WTC11 (cell line): Measurements from ENCODE around the gene DLAT. TPM values are rescaled to one million over a fixed set of nuclear protein-coding genes. Genes with fewer than 3 reads are reported as not detected.

Experiments used
- ATAC-seq: fragments of 200-7000 bp; cut with Tn5 transposase; 2 replicates; pipeline ENCODE4 v1.10.0; 2021; ENCODE audit warnings: mild to moderate bottlenecking, moderate library complexity
- CTCF ChIA-PET: fragments of 300-600 bp; sonication (Branson Sonifier 250); formaldehyde crosslinking; loops from one replicate; lab custom pipeline; 2021; ENCODE audit warnings: antibody characterized with exemption; lab: Charles Lee
- POLR2A ChIA-PET: fragments of 350-600 bp; sonication (Branson Sonifier 250); formaldehyde crosslinking; loops from one replicate; lab custom pipeline; 2021; ENCODE audit warnings: antibody characterized with exemption; lab: Charles Lee
- DNase-seq: peaks from one replicate; pipeline ENCODE4 v3.0.0; 2021; ENCODE audit warnings: low spot score
- H3K27ac Mint-ChIP-seq: 2 replicates; pipeline ENCODE4 v1.8.0; 2021; ENCODE audit warnings: mixed read lengths
- H3K27me3 Mint-ChIP-seq: 2 replicates; pipeline ENCODE4 v1.8.0; 2021; ENCODE audit warnings: low read depth, mild to moderate bottlenecking, moderate library complexity, mixed read lengths
- H3K36me3 Mint-ChIP-seq: 2 replicates; pipeline ENCODE4 v1.8.0; 2021; ENCODE audit warnings: mixed read lengths
- H3K4me1 Mint-ChIP-seq: 2 replicates; pipeline ENCODE4 v1.8.0; 2022; ENCODE audit warnings: mixed read lengths
- H3K4me3 Mint-ChIP-seq: 2 replicates; pipeline ENCODE4 v1.8.0; 2021; ENCODE audit warnings: mild to moderate bottlenecking, moderate library complexity, mixed read lengths
- H3K9me3 Mint-ChIP-seq: 2 replicates; pipeline ENCODE4 v1.8.0; 2021; ENCODE audit warnings: mixed read lengths
- CTCF ChIP-seq: fragments of 200-600 bp; IDR thresholded peaks from 2 replicates; pipeline ENCODE4 v1.8.0; 2022; ENCODE audit warnings: antibody characterized with exemption
- E2F1 ChIP-seq: sonication (generic); formaldehyde crosslinking; IDR thresholded peaks from 2 replicates; pipeline ENCODE4 v1.8.0; 2022; ENCODE audit warnings: mild to moderate bottlenecking, missing genetic modification reagents
- E2F4 ChIP-seq: sonication (generic); formaldehyde crosslinking; IDR thresholded peaks from 2 replicates; pipeline ENCODE4 v1.8.1; 2022; ENCODE audit warnings: low read depth, mild to moderate bottlenecking, moderate library complexity, missing genetic modification reagents, borderline replicate concordance
- E2F5 ChIP-seq: sonication (generic); formaldehyde crosslinking; IDR thresholded peaks from 2 replicates; pipeline ENCODE4 v1.8.1; 2022; ENCODE audit warnings: mild to moderate bottlenecking, moderate library complexity, missing genetic modification reagents
- ETV6 ChIP-seq: sonication (generic); formaldehyde crosslinking; IDR thresholded peaks from 2 replicates; pipeline ENCODE4 v1.8.1; 2022; ENCODE audit warnings: mild to moderate bottlenecking, missing genetic modification reagents
- FOXK1 ChIP-seq: sonication (generic); formaldehyde crosslinking; IDR thresholded peaks from 2 replicates; pipeline ENCODE4 v1.8.0; 2022; ENCODE audit warnings: mild to moderate bottlenecking, moderate library complexity, missing genetic modification reagents
- FOXP1 ChIP-seq: sonication (generic); formaldehyde crosslinking; IDR thresholded peaks from 2 replicates; pipeline ENCODE4 v1.8.0; 2022; ENCODE audit warnings: missing genetic modification reagents, mild to moderate bottlenecking, moderate library complexity, borderline replicate concordance
- GRHL2 ChIP-seq: fragments of 250-450 bp; sonication (Bioruptor Pico); IDR thresholded peaks from 2 replicates; pipeline ENCODE4 v1.8.0; 2022; ENCODE audit warnings: mild to moderate bottlenecking, moderate library complexity; ENCODE audit not compliant: insufficient replicate concordance, severe bottlenecking
- MAX ChIP-seq: sonication (generic); formaldehyde crosslinking; IDR thresholded peaks from 2 replicates; pipeline ENCODE4 v1.8.0; 2022; ENCODE audit warnings: mild to moderate bottlenecking, missing genetic modification reagents
- MYBL2 ChIP-seq: sonication (generic); formaldehyde crosslinking; IDR thresholded peaks from 2 replicates; pipeline ENCODE4 v1.8.1; 2023; ENCODE audit warnings: mild to moderate bottlenecking, moderate library complexity, missing genetic modification reagents
- TP53 ChIP-seq: sonication (generic); formaldehyde crosslinking; IDR thresholded peaks from 2 replicates; pipeline ENCODE4 v1.8.1; 2023; ENCODE audit warnings: mild to moderate bottlenecking, missing genetic modification reagents
- ZNF121 ChIP-seq: sonication (generic); formaldehyde crosslinking; IDR thresholded peaks from 2 replicates; pipeline ENCODE4 v1.8.0; 2023; ENCODE audit warnings: missing genetic modification reagents
- ZNF138 ChIP-seq: sonication (generic); formaldehyde crosslinking; conservative IDR thresholded peaks from 2 replicates; pipeline ENCODE4 v1.8.1; 2022; ENCODE audit warnings: mild to moderate bottlenecking, moderate library complexity, missing genetic modification reagents
- ZNF396 ChIP-seq: fragments of 250-450 bp; sonication (Bioruptor Pico); IDR thresholded peaks from 2 replicates; pipeline ENCODE4 v1.8.0; 2021; ENCODE audit warnings: mild to moderate bottlenecking, moderate library complexity, borderline replicate concordance
- ZNF423 ChIP-seq: fragments of 250-450 bp; sonication (Bioruptor Pico); IDR thresholded peaks from 2 replicates; pipeline ENCODE4 v2.1.2; 2022; ENCODE audit warnings: mild to moderate bottlenecking, moderate library complexity
- ZNF512 ChIP-seq: sonication (generic); formaldehyde crosslinking; IDR thresholded peaks from 2 replicates; pipeline ENCODE4 v1.8.1; 2022; ENCODE audit warnings: missing genetic modification reagents, borderline replicate concordance
- total RNA-seq: library from RNA; stranded (reverse); gene quantifications from 3 replicates; pipeline ENCODE4 v1.2.3, GENCODE V29; 2021

DLAT gene
- total RNA-seq, 1 experiment from 2014 or later: 60.4 TPM

GRCh38 chr11:111977146-111978027, 47.8 kb upstream of the DLAT start (continued):
- TF ChIP-seq ETV6 (CRISPR knock-in tag) (no peak), E2F1 (CRISPR knock-in tag) (no peak), ZNF512 (no peak), CTCF (no peak), ZNF138 (CRISPR knock-in tag) (no peak), ZNF396 (CRISPR knock-in tag) (no peak), E2F4 (CRISPR knock-in tag) (peak; percentile 24; the same call in 1 of the 2 replicates), E2F5 (CRISPR knock-in tag) (0 out of 2 replicates have a peak, but pooled peaks have one; percentile 25), ZNF121 (CRISPR knock-in tag) (no peak), MYBL2 (CRISPR knock-in tag) (no peak), TP53 (CRISPR knock-in tag) (0 out of 2 replicates have a peak, but pooled peaks have one; percentile 20), GRHL2 (CRISPR knock-in tag) (no peak)

GRCh38 chr11:111978028-111978771, 47.0 kb upstream of the DLAT start:
- Mint-ChIP-seq H3K9me3 (no peaks in the 10 kb centered on the region), H3K27ac (peak overlapping the region; percentile 70), H3K36me3 (no peaks in the 10 kb centered on the region), H3K27me3 (no peaks in the 10 kb centered on the region), H3K4me3 (peak overlapping the region; percentile 86), H3K4me1 (peaks cover 51% of the 10 kb centered on the region)
- POLR2A ChIA-PET: interaction anchor here (1.0 to 2.7 kb wide), 7 partner anchors 18 to 106 kb away, joined by 3 to 17 read pairs (median 5); partner anchors contain the start of genes ALG9 and DIXDC1
- peak; percentile 48 for ATAC-seq
- CTCF ChIA-PET: interaction anchor here (0.7 to 3.5 kb wide), 14 partner anchors 13 to 212 kb away, joined by 3 to 31 read pairs (median 6); partner anchors contain the start of genes ALG9, C11orf52, DIXDC1 and PPP2R1B
- peak; percentile 56 for DNase-seq
- TF ChIP-seq MAX (CRISPR knock-in tag) (peak; percentile 79), ZNF423 (CRISPR knock-in tag) (no peak), ETV6 (CRISPR knock-in tag) (peak; percentile 77), FOXK1 (peak; percentile 80), FOXP1 (CRISPR knock-in tag) (no peak)
